ENCODE results near the gene FOXB2. TPM values are rescaled to one million over a fixed set of nuclear protein-coding genes. Genes with fewer than 3 reads are reported as not detected.
"Not testable (repeated sequence)": the region's sequence is repeated elsewhere in the genome, so short reads cannot be mapped to it uniquely, and the experiment has no call there.

FOXB2 gene
- polyA plus RNA-seq = not detected in 2 replicates
- polyA minus RNA-seq = not detected in 2 replicates

GRCh38 chr9:77019236-77019925 lies at the start of gene FOXB2:
Gene FOXB2, plus strand, starts transcription at chr9:77019655. Its CDS starts 0 bp downstream, at chr9:77019655.
- H3K4me3 ChIP-seq (ENCODE audit: low read length) = peak within 1 kb of the TSS; percentile 67
- H2AFZ ChIP-seq (ENCODE audit: low read depth, low read length) = no peak within 1 kb of the TSS
- no peaks in the 10 kb centered on the region for H3F3A ChIP-seq (ENCODE audit: insufficient read depth, low read length, poor library complexity, severe bottlenecking)
- peaks cover 100% of the 10 kb centered on the region for H3K27me3 ChIP-seq (ENCODE audit: insufficient read depth, low read depth, low read length)
- no peaks in the 10 kb centered on the region for H4K20me1 ChIP-seq (ENCODE audit: insufficient read depth)
- no peaks in the 10 kb centered on the region for H3K36me3 ChIP-seq (ENCODE audit: insufficient read depth, low read length)
- no peaks in the 10 kb centered on the region for H3K9me3 ChIP-seq (ENCODE audit: low read length)
- H3K4me2 ChIP-seq (ENCODE audit: low read length) = peak within 1 kb of the TSS; percentile 55
- TF ChIP-seq POLR2AphosphoS5 (IDR thresholded peaks at IDR 0.05) = no peak
- peak; percentile 96 for TF ChIP-seq EZH2 (IDR thresholded peaks at IDR 0.05; ENCODE audit: borderline replicate concordance, insufficient read depth, low read length, poor library complexity, severe bottlenecking)
- H3K79me2 ChIP-seq (replicated peaks; ENCODE audit: insufficient read depth, low read length) = no peaks in the 10 kb centered on the region
- no peak within 1 kb of the TSS for H3K9ac ChIP-seq (ENCODE audit: low read length)
- no peak within 1 kb of the TSS for H3K27ac ChIP-seq (ENCODE audit: low read length)
- no peaks in the 10 kb centered on the region for H3K9me2 ChIP-seq (ENCODE audit: insufficient read depth, low read length)

- no peak overlapping the region for H3K4me3 ChIP-seq (ENCODE audit: low read length)
- H4K20me1 ChIP-seq (ENCODE audit: insufficient read depth) = no peaks in the 10 kb centered on the region
- H3K9me3 ChIP-seq (ENCODE audit: low read length) = no peaks in the 10 kb centered on the region
- no peaks in the 10 kb centered on the region for H3F3A ChIP-seq (ENCODE audit: insufficient read depth, low read length, poor library complexity, severe bottlenecking)
- H3K9me2 ChIP-seq (ENCODE audit: insufficient read depth, low read length) = no peaks in the 10 kb centered on the region
- H3K9ac ChIP-seq (ENCODE audit: low read length) = no peak overlapping the region
- H3K27ac ChIP-seq (ENCODE audit: low read length) = no peak overlapping the region
- no peak overlapping the region for H3K4me2 ChIP-seq (ENCODE audit: low read length)
- H3K79me2 ChIP-seq (replicated peaks; ENCODE audit: insufficient read depth, low read length) = no peaks in the 10 kb centered on the region
- TF ChIP-seq CTCF (IDR thresholded peaks at IDR 0.05; ENCODE audit: poor library complexity, severe bottlenecking) (no peak), EP300 (conservative IDR thresholded peaks at IDR 0.05; ENCODE audit: poor library complexity, severe bottlenecking) (no peak), EZH2 (IDR thresholded peaks at IDR 0.05; ENCODE audit: borderline replicate concordance, insufficient read depth, low read length, poor library complexity, severe bottlenecking) (no peak), RAD21 (conservative IDR thresholded peaks at IDR 0.05) (no peak), TAF1 (IDR thresholded peaks at IDR 0.05; ENCODE audit: low read depth) (no peak)
- no peaks in the 10 kb centered on the region for H3K36me3 ChIP-seq (ENCODE audit: insufficient read depth, low read length)
- no peak overlapping the region for H2AFZ ChIP-seq (ENCODE audit: low read depth, low read length)
- H3K27me3 ChIP-seq (ENCODE audit: insufficient read depth, low read depth, low read length) = no peaks in the 10 kb centered on the region
These were observed 49.7 kb upstream of the FOXB2 start for GRCh38 chr9:76969716-76970115.

GRCh38 chr9:76978831-76979230 lies 40.6 kb upstream of the FOXB2 start:
- not testable (repeated sequence) for H2AFZ ChIP-seq (ENCODE audit: low read depth, low read length); H3K9ac ChIP-seq (ENCODE audit: low read length)

GRCh38 chr9:76980566-76980965 lies 38.9 kb upstream of the FOXB2 start:
- Histone ChIP-seq H2AFZ (ENCODE audit: low read depth, low read length) (no peak overlapping the region), H3K4me3 (ENCODE audit: low read length) (no peak overlapping the region), H3K4me2 (ENCODE audit: low read length) (no peak overlapping the region), H3F3A (ENCODE audit: insufficient read depth, low read length, poor library complexity, severe bottlenecking) (no peaks in the 10 kb centered on the region), H3K36me3 (ENCODE audit: insufficient read depth, low read length) (no peaks in the 10 kb centered on the region), H3K27me3 (ENCODE audit: insufficient read depth, low read depth, low read length) (no peaks in the 10 kb centered on the region), H3K9me2 (ENCODE audit: insufficient read depth, low read length) (no peaks in the 10 kb centered on the region), H3K9me3 (ENCODE audit: low read length) (no peaks in the 10 kb centered on the region), H3K27ac (ENCODE audit: low read length) (no peak overlapping the region), H4K20me1 (ENCODE audit: insufficient read depth) (no peaks in the 10 kb centered on the region), H3K9ac (ENCODE audit: low read length) (no peak overlapping the region), H3K79me2 (replicated peaks; ENCODE audit: insufficient read depth, low read length) (no peaks in the 10 kb centered on the region)
- TF ChIP-seq REST (IDR thresholded peaks at IDR 0.05; ENCODE audit: borderline replicate concordance) (no peak), SMC3 (conservative IDR thresholded peaks at IDR 0.05; ENCODE audit: poor library complexity) (no peak), CTCF (IDR thresholded peaks at IDR 0.05; ENCODE audit: poor library complexity, severe bottlenecking) (no peak), TAF1 (IDR thresholded peaks at IDR 0.05; ENCODE audit: low read depth) (no peak), MXI1 (conservative IDR thresholded peaks at IDR 0.05; ENCODE audit: poor library complexity, severe bottlenecking) (no peak)

More at GRCh38 chr9:76978831-76979230, 40.6 kb upstream of the FOXB2 start:
- not testable (repeated sequence) for H3K27ac ChIP-seq (ENCODE audit: low read length); H3K9me3 ChIP-seq (ENCODE audit: low read length); H4K20me1 ChIP-seq (ENCODE audit: insufficient read depth); H3K4me2 ChIP-seq (ENCODE audit: low read length); H3K27me3 ChIP-seq (ENCODE audit: insufficient read depth, low read depth, low read length); H3K9me2 ChIP-seq (ENCODE audit: insufficient read depth, low read length); H3K79me2 ChIP-seq (replicated peaks; ENCODE audit: insufficient read depth, low read length); H3K4me3 ChIP-seq (ENCODE audit: low read length); H3K36me3 ChIP-seq (ENCODE audit: insufficient read depth, low read length); H3F3A ChIP-seq (ENCODE audit: insufficient read depth, low read length, poor library complexity, severe bottlenecking)
